Gastroesophageal sphincter (tissue), 4 donors: Measurements from ENCODE around the gene ZBTB20. TPM values are rescaled to one million over a fixed set of nuclear protein-coding genes. Genes with fewer than 3 reads are reported as not detected.

Experiments used
- ATAC-seq: fragments of 150-250 bp; one replicate; pipeline ENCODE4 v1.9.1; 2016; ENCODE audit warnings: mild to moderate bottlenecking, moderate library complexity
- H3K27ac ChIP-seq, 4 donors: fragments of 200-600 bp; sonication (generic) in 3 of 4; 1 replicate in 3 of 4; 2 replicates in 1 of 4; pipeline ENCODE4 v1.5.1; 2016 to 2019
- H3K27me3 ChIP-seq: fragments of 200-600 bp; sonication (generic); one replicate; pipeline ENCODE4 v1.5.1; 2019
- H3K36me3 ChIP-seq, 2 donors: fragments of 200-600 bp; sonication (generic); one replicate each; pipeline ENCODE4 v1.5.1; 2019; ENCODE audit warnings: control low read depth in 1 of 2
- H3K4me1 ChIP-seq, 3 donors: fragments of 200-600 bp; sonication (generic); 1 replicate in 2 of 3; 2 replicates in 1 of 3; pipeline ENCODE4 v1.5.1; 2016 to 2019; ENCODE audit warnings: control low read depth in 2 of 3
- H3K4me3 ChIP-seq, 2 donors: fragments of 200-600 bp; sonication (generic); one replicate each; pipeline ENCODE4 v1.5.1; 2019; ENCODE audit warnings: mild to moderate bottlenecking in 1 of 2, moderate library complexity in 1 of 2
- H3K9me3 ChIP-seq, 3 donors: fragments of 200-600 bp; sonication (generic); one replicate each; pipeline ENCODE4 v1.5.1; 2017 to 2019; ENCODE audit warnings: control low read depth in 2 of 3
- CTCF ChIP-seq, 4 experiments: fragments of 200-600 bp in 2 of 4; fragments of 450-650 bp in 2 of 4; sonication (generic) in 1 of 4; IDR thresholded peaks; one replicate each; pipeline ENCODE4 v1.5.1; 2017 to 2019; ENCODE audit warnings: antibody characterized with exemption in 4 of 4, mild to moderate bottlenecking in 2 of 4, moderate library complexity in 2 of 4
- EP300 ChIP-seq: sonication (generic); formaldehyde crosslinking; IDR thresholded peaks from one replicate; pipeline ENCODE4 v1.6.1; 2017; ENCODE audit warnings: antibody characterized with exemption, mild to moderate bottlenecking
- POLR2A ChIP-seq, 2 donors: fragments of 450-650 bp; IDR thresholded peaks; one replicate each; pipeline ENCODE4 v1.6.1; 2017; ENCODE audit warnings: antibody characterized with exemption in 2 of 2, mild to moderate bottlenecking in 2 of 2, moderate library complexity in 1 of 2
- POLR2AphosphoS5 ChIP-seq: sonication (generic); formaldehyde crosslinking; IDR thresholded peaks from one replicate; pipeline ENCODE4 v1.6.1; 2017; ENCODE audit warnings: antibody characterized with exemption
- WGBS, 2 donors: methylation state at CpG; one replicate each; pipeline ENCODE4 v1.1.5; 2018; ENCODE audit warnings: low coverage in 1 of 2; 5-methylcytosine and 5-hydroxymethylcytosine counted together
- total RNA-seq, 4 donors: library from RNA; depleted of rRNA; stranded (reverse); fragments of >200 nt; gene quantifications; one replicate each; pipeline ENCODE4 v1.1.0, GENCODE V29; 2016

ZBTB20 gene
- total RNA-seq, 4 donors from 2014 or later = 53.1 to 113 (median 98.4) TPM

GRCh38 chr3:114418724-114419543 lies 728.2 kb downstream of the ZBTB20 start:
- H3K27me3 ChIP-seq = no peaks in the 10 kb centered on the region
- H3K36me3 ChIP-seq = no peaks in the 10 kb centered on the region
- H3K4me1 ChIP-seq = peaks cover 0 to 27% (median 5%) of the 10 kb centered on the region in 3 donors
- WGBS, 2 donors = 20 to 25% methylated on average over 7 to 8 of the region's 8 CpGs
- TF ChIP-seq CTCF (IDR thresholded peaks at IDR 0.05) (peak; percentile 70 to 98 (median 86)), POLR2A (IDR thresholded peaks at IDR 0.05) (no peak)
- peak overlapping the region; percentile 18 to 35 for H3K4me3 ChIP-seq
- H3K9me3 ChIP-seq = no peaks in the 10 kb centered on the region
- peak overlapping the region in 3 of 4 donors; percentile 59 to 67 (median 61) for H3K27ac ChIP-seq
- peak; percentile 84 for ATAC-seq

DNA sequence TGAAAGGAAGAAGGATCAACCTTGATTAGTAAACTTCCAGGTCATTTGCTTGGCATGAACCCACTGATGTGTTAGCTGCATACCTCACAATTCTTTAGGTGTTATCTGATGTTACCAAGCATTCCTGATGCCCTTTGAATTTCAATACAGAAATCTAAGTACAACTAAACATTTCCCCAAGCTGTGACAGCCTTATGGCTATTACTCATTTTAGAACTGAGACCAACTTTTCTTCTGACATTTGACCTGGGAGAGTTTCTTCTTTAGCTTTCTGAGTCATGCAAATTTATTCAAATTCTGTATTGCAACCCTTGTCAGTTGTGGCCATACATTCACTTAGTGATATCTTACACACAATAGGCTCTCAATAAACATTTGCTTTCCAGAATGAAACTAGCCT lies 729.0 kb downstream of the ZBTB20 start:
- Histone ChIP-seq H3K27me3 (no peaks in the 10 kb centered on the region), H3K4me3 (no peak overlapping the region), H3K9me3 (no peaks in the 10 kb centered on the region), H3K27ac (peak overlapping the region in 1 of 4 donors; percentile 61), H3K4me1 (peaks cover 3 to 34% (median 5%) of the 10 kb centered on the region in 3 donors), H3K36me3 (no peaks in the 10 kb centered on the region)
- no peak for ATAC-seq
- no peak for TF ChIP-seq CTCF (IDR thresholded peaks at IDR 0.05)
- no peak for TF ChIP-seq POLR2A (IDR thresholded peaks at IDR 0.05)
- no peak for TF ChIP-seq EP300
- TF ChIP-seq POLR2AphosphoS5 = no peak

- ATAC-seq = no peak
- Histone ChIP-seq H3K4me3 (no peak overlapping the region), H3K9me3 (no peaks in the 10 kb centered on the region), H3K27me3 (no peaks in the 10 kb centered on the region), H3K4me1 (peaks cover 3 to 39% (median 5%) of the 10 kb centered on the region in 3 donors), H3K36me3 (no peaks in the 10 kb centered on the region), H3K27ac (no peak overlapping the region)
- 79 to 91% methylated on average over 3 of the region's 3 CpGs for whole genome bisulfite sequencing, 2 donors
- TF ChIP-seq CTCF (IDR thresholded peaks at IDR 0.05) = no peak
- TF ChIP-seq POLR2AphosphoS5 = no peak
- no peak for TF ChIP-seq POLR2A (IDR thresholded peaks at IDR 0.05)
- no peak for TF ChIP-seq EP300
These were observed 729.4 kb downstream of the ZBTB20 start for GRCh38 chr3:114417675-114418074.

- no peak for ATAC-seq
- Histone ChIP-seq H3K4me1 (peaks cover 7 to 43% (median 8%) of the 10 kb centered on the region in 3 donors), H3K36me3 (no peaks in the 10 kb centered on the region), H3K9me3 (no peaks in the 10 kb centered on the region), H3K4me3 (no peak overlapping the region), H3K27ac (no peak overlapping the region), H3K27me3 (no peaks in the 10 kb centered on the region)
- 70 to 80% methylated on average over 5 of the region's 5 CpGs for WGBS, 2 donors
- TF ChIP-seq CTCF (IDR thresholded peaks at IDR 0.05) = no peak
- TF ChIP-seq POLR2AphosphoS5 = no peak
- no peak for TF ChIP-seq EP300
- TF ChIP-seq POLR2A (IDR thresholded peaks at IDR 0.05) = no peak
These were observed 729.8 kb downstream of the ZBTB20 start for GRCh38 chr3:114417265-114417664.
